ENCODE measurements around the gene CAND2. TPM values are rescaled to one million over a fixed set of nuclear protein-coding genes. Genes with fewer than 3 reads are reported as not detected.

Gene CAND2
- total and polyA plus RNA-seq, 2 experiments from 2014 or later: 4.3 to 5.0 TPM

DNA sequence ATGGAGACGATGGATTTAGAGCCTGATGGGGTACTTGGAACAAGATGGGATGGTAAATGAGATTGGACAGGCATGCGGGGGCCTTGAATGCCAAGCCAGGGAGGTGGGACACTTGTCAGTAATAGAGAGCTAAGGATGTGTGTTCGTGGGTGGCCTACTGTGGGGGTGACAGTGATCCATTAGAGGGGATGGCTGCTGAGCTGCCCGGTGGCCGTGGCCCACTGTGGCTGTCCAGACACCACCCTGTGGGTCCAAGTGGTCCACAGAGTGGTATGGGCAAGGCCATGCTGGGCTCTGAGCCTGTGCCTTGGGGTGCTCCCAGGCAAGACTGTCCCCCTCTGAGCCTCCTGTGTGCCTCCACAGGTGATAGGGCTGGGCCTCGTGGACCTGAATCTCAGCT lies 17.5 kb downstream of the CAND2 start:
- Histone ChIP-seq H3K9me2 (replicated peaks; ENCODE audit: insufficient read depth) (no peaks in the 10 kb centered on the region), H2AFZ (no peak overlapping the region), H3K79me2 (no peaks in the 10 kb centered on the region), H3K27me3 (no peaks in the 10 kb centered on the region), H3K4me1 (ENCODE audit: insufficient read depth) (peaks cover 4% of the 10 kb centered on the region), H4K20me1 (ENCODE audit: insufficient read depth, poor library complexity, severe bottlenecking) (no peaks in the 10 kb centered on the region), H3K4me2 (no peak overlapping the region), H3K36me3 (replicated peaks; ENCODE audit: insufficient read depth, low read depth) (no peaks in the 10 kb centered on the region), H3K27ac (no peak overlapping the region), H3K4me3 (no peak overlapping the region), H3K9me3 (ENCODE audit: low read depth) (no peaks in the 10 kb centered on the region)
- no peak for DNase-seq (ENCODE audit: low spot score)
- TF ChIP-seq, protein P1, sequence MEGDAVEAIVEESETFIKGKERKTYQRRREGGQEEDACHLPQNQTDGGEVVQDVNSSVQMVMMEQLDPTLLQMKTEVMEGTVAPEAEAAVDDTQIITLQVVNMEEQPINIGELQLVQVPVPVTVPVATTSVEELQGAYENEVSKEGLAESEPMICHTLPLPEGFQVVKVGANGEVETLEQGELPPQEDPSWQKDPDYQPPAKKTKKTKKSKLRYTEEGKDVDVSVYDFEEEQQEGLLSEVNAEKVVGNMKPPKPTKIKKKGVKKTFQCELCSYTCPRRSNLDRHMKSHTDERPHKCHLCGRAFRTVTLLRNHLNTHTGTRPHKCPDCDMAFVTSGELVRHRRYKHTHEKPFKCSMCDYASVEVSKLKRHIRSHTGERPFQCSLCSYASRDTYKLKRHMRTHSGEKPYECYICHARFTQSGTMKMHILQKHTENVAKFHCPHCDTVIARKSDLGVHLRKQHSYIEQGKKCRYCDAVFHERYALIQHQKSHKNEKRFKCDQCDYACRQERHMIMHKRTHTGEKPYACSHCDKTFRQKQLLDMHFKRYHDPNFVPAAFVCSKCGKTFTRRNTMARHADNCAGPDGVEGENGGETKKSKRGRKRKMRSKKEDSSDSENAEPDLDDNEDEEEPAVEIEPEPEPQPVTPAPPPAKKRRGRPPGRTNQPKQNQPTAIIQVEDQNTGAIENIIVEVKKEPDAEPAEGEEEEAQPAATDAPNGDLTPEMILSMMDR (IDR thresholded peaks at IDR 0.05; ENCODE audit: poor library complexity): no peak
- no peak for TF ChIP-seq EZH2phosphoT487 (IDR thresholded peaks at IDR 0.05; ENCODE audit: low read depth, severe bottlenecking, unreplicated experiment)
- no peak for TF ChIP-seq EZH2 (IDR thresholded peaks at IDR 0.05; ENCODE audit: borderline replicate concordance)
- 94% methylated on average over 6 of the region's 6 CpGs for WGBS (ENCODE audit: low lambda C conversion rate, missing lambda C conversion rate)

- Histone ChIP-seq H3K4me3 (no peak overlapping the region), H3K79me2 (no peaks in the 10 kb centered on the region), H3K4me2 (no peak overlapping the region), H3K27me3 (no peaks in the 10 kb centered on the region), H2AFZ (no peak overlapping the region), H3K9me2 (replicated peaks; ENCODE audit: insufficient read depth) (no peaks in the 10 kb centered on the region), H3K27ac (no peak overlapping the region), H3K4me1 (ENCODE audit: insufficient read depth) (no peaks in the 10 kb centered on the region), H4K20me1 (ENCODE audit: insufficient read depth, poor library complexity, severe bottlenecking) (no peaks in the 10 kb centered on the region), H3K36me3 (replicated peaks; ENCODE audit: insufficient read depth, low read depth) (no peaks in the 10 kb centered on the region), H3K9me3 (ENCODE audit: low read depth) (no peaks in the 10 kb centered on the region)
- DNase-seq (ENCODE audit: low spot score): no peak
- TF ChIP-seq, protein P1 (IDR thresholded peaks at IDR 0.05; ENCODE audit: poor library complexity): no peak
- WGBS (ENCODE audit: low lambda C conversion rate, missing lambda C conversion rate): 95% methylated on average over 24 of the region's 24 CpGs
Observed at GRCh38 chr3:12815078-12815477, 18.6 kb downstream of the CAND2 start.

GRCh38 chr3:12815719-12816118 lies 19.2 kb downstream of the CAND2 start:
- H3K4me3 ChIP-seq: no peak overlapping the region
- no peak for DNase-seq (ENCODE audit: low spot score)
- no peaks in the 10 kb centered on the region for H4K20me1 ChIP-seq (ENCODE audit: insufficient read depth, poor library complexity, severe bottlenecking)
- H2AFZ ChIP-seq: no peak overlapping the region
- no peak overlapping the region for H3K4me2 ChIP-seq
- H3K9me3 ChIP-seq (ENCODE audit: low read depth): no peaks in the 10 kb centered on the region
- H3K36me3 ChIP-seq (replicated peaks; ENCODE audit: insufficient read depth, low read depth): no peaks in the 10 kb centered on the region
- TF ChIP-seq EZH2phosphoT487 (IDR thresholded peaks at IDR 0.05; ENCODE audit: low read depth, severe bottlenecking, unreplicated experiment) (no peak), EZH2 (IDR thresholded peaks at IDR 0.05; ENCODE audit: borderline replicate concordance) (no peak)
- TF ChIP-seq, protein P1 (IDR thresholded peaks at IDR 0.05; ENCODE audit: poor library complexity): no peak
- H3K9me2 ChIP-seq (replicated peaks; ENCODE audit: insufficient read depth): no peaks in the 10 kb centered on the region
- H3K27ac ChIP-seq: no peak overlapping the region
- 85% methylated on average over 9 of the region's 9 CpGs for WGBS (ENCODE audit: low lambda C conversion rate, missing lambda C conversion rate)
- H3K27me3 ChIP-seq: no peaks in the 10 kb centered on the region
- H3K79me2 ChIP-seq: no peaks in the 10 kb centered on the region
- no peaks in the 10 kb centered on the region for H3K4me1 ChIP-seq (ENCODE audit: insufficient read depth)

All from hepatocyte (in vitro differentiated cells).